ENCODE data around the gene PDCL3.

The PDCL3 gene

DNA sequence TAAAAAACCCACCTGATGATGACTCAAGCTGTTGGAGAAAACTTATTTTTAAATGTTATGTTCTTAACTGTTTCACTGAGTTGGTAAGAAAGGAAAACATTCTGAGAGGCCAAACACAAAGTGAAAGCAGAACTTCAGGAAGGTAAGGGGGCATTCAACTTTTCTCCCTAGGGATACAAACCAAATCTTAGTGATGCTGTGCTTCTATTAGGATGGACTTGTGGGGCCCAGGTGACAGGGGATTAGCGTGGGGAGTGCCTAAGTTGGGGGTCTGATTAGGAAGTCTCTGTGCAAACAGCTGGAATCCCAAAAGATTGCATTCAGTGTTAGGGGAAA lies 18.5 kb downstream of the PDCL3 start:
- Histone ChIP-seq H3K36me3 (replicated peaks) (peaks cover 6% of the 10 kb centered on the region), H3K27ac (no peak overlapping the region), H3K27me3 (replicated peaks) (no peaks in the 10 kb centered on the region), H3K4me3 (ENCODE audit: low read depth, low read length) (no peak overlapping the region)
- TF ChIP-seq, protein P1, sequence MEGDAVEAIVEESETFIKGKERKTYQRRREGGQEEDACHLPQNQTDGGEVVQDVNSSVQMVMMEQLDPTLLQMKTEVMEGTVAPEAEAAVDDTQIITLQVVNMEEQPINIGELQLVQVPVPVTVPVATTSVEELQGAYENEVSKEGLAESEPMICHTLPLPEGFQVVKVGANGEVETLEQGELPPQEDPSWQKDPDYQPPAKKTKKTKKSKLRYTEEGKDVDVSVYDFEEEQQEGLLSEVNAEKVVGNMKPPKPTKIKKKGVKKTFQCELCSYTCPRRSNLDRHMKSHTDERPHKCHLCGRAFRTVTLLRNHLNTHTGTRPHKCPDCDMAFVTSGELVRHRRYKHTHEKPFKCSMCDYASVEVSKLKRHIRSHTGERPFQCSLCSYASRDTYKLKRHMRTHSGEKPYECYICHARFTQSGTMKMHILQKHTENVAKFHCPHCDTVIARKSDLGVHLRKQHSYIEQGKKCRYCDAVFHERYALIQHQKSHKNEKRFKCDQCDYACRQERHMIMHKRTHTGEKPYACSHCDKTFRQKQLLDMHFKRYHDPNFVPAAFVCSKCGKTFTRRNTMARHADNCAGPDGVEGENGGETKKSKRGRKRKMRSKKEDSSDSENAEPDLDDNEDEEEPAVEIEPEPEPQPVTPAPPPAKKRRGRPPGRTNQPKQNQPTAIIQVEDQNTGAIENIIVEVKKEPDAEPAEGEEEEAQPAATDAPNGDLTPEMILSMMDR (IDR thresholded peaks at IDR 0.05; ENCODE audit: low read depth, low read length, missing control alignments): no peak
- DNase-seq: no peak
- in situ Hi-C loops (cut with HindIII; ENCODE audit: low pct_ligation_motif_present, low sequenced_read_pairs): no loop called here

- H3K27ac ChIP-seq: no peak overlapping the region
- no peak for DNase-seq
- H3K27me3 ChIP-seq (replicated peaks): no peaks in the 10 kb centered on the region
- TF ChIP-seq, protein P1 (IDR thresholded peaks at IDR 0.05; ENCODE audit: low read depth, low read length, missing control alignments): no peak
- in situ Hi-C loops (cut with HindIII; ENCODE audit: low pct_ligation_motif_present, low sequenced_read_pairs): no loop called here
- H3K36me3 ChIP-seq (replicated peaks): no peaks in the 10 kb centered on the region
- no peak overlapping the region for H3K4me3 ChIP-seq (ENCODE audit: low read depth, low read length)
Measured at GRCh38 chr2:100584816-100585215, 22.0 kb downstream of the PDCL3 start.

DNA sequence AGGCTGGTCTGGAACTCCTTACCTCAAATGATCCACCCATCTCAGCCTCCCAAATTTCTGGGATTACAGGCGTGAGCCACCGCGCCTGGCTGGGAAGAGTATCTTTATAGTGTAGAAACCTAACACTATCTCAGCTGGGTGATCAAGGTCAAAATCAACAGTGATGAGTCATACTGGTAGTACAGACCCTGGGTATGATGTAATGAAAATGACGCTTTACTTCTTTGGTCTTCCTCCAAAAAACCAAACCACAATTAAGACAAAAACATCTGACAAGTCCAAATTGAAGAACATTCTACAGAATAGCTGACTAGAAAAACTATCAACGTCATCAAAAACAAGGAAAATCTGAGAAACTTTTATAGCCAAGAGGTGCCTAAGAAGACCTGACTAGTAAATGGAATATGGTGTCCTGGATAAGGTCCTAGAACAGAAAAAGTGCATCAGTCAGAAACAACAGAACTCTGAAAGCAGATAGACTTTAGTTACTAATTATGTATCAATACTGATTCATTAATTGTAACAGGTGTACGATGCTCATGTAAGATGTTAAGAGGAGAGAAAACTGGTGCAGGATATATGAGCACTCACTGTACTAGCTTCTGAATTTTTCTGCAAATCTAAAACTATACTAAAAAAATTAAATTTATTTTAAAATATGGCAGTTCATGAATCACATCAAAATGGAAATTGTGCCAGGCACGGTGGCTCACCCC lies 25.4 kb downstream of the PDCL3 start:
- Histone ChIP-seq H3K4me3 (ENCODE audit: low read depth, low read length) (no peak overlapping the region), H3K27me3 (replicated peaks) (no peaks in the 10 kb centered on the region), H3K27ac (no peak overlapping the region), H3K36me3 (replicated peaks) (no peaks in the 10 kb centered on the region)
- in situ Hi-C loops (cut with HindIII; ENCODE audit: low pct_ligation_motif_present, low sequenced_read_pairs): no loop called here
- DNase-seq: peak; percentile 65
- TF ChIP-seq, protein P1 (IDR thresholded peaks at IDR 0.05; ENCODE audit: low read depth, low read length, missing control alignments): no peak

DNA sequence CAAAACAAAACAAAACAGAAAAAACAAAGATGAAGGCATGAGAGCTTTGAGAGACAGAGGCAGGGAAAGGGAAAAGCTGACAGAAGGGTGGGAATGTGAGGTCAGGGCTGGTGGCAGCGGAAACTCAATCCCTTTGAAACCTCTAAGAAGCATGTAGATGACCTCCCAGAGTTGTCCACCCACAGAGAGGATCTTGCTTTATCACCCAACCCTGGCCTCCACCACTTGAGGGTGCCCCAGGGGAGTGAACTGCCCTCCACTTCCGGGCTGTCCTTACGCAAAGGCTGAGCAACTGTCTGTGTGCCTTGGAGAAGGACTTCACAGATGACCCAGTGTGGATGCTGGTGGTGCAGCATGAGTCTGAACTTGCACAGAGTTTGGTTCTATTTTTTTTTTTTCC lies 26.7 kb downstream of the PDCL3 start:
- DNase-seq: no peak
- Histone ChIP-seq H3K27me3 (replicated peaks) (no peaks in the 10 kb centered on the region), H3K27ac (no peak overlapping the region), H3K4me3 (ENCODE audit: low read depth, low read length) (no peak overlapping the region), H3K36me3 (replicated peaks) (no peaks in the 10 kb centered on the region)
- TF ChIP-seq, protein P1 (IDR thresholded peaks at IDR 0.05; ENCODE audit: low read depth, low read length, missing control alignments): no peak
- in situ Hi-C loops (cut with HindIII; ENCODE audit: low pct_ligation_motif_present, low sequenced_read_pairs): no loop called here

DNA sequence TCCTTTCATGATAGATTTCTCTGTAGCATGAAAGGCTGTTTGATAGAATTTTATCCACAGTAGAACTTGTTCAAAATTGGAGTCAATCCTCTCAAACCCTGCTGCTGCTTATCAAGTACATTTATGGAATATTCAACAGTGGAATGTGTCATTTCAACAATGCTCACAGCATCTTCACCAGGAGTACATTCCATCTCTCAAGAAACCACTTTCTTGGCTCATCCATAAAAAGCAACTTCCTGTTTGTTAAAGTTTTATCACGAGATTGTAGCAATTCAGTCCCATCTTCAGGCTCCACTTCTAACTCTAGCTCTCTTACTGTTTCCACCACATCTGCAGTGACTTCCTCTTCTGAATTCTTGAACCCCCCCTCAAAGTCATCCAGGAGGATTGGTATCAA lies 29.4 kb downstream of the PDCL3 start:
- DNase-seq: no peak
- Histone ChIP-seq H3K36me3 (replicated peaks) (no peaks in the 10 kb centered on the region), H3K27ac (no peak overlapping the region), H3K4me3 (ENCODE audit: low read depth, low read length) (no peak overlapping the region), H3K27me3 (replicated peaks) (no peaks in the 10 kb centered on the region)
- in situ Hi-C loops (cut with HindIII; ENCODE audit: low pct_ligation_motif_present, low sequenced_read_pairs): no loop called here
- TF ChIP-seq, protein P1 (IDR thresholded peaks at IDR 0.05; ENCODE audit: low read depth, low read length, missing control alignments): no peak

DNA sequence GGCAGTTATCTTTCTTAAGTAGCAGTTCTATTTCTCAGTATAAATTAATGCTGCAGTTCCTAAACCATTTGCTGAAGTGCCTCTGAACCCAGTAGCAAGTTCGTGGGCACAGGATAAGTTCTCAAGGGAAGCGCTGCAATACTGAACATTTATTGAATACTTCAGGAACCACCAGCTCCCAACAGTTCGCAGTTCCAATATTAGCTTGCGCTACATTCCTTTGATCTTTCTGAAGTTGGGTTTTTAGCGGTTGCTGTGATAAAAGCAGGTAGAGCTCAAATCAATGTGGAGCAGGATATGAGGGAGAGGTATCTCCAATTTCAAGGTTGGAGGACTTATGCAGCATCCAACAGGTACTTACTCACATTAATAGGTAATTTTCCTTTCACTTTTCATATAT lies 33.7 kb downstream of the PDCL3 start:
- no peak for DNase-seq
- Histone ChIP-seq H3K36me3 (replicated peaks) (no peaks in the 10 kb centered on the region), H3K27me3 (replicated peaks) (no peaks in the 10 kb centered on the region), H3K4me3 (ENCODE audit: low read depth, low read length) (no peak overlapping the region), H3K27ac (no peak overlapping the region)
- in situ Hi-C loops (cut with HindIII; ENCODE audit: low pct_ligation_motif_present, low sequenced_read_pairs): no loop called here
- TF ChIP-seq, protein P1 (IDR thresholded peaks at IDR 0.05; ENCODE audit: low read depth, low read length, missing control alignments): no peak

Measured in brain microvascular endothelial cell (primary cell).